CD14-positive monocyte (primary cell): ENCODE measurements around the gene LRRTM4. TPM values are rescaled to one million over a fixed set of nuclear protein-coding genes. Genes with fewer than 3 reads are reported as not detected.
"Not testable (repeated sequence)": the region's sequence is repeated elsewhere in the genome, so short reads cannot be mapped to it uniquely, and the experiment has no call there.

Experiments used
- DNase-seq, 3 donors: peaks; one replicate each; pipeline ENCODE4 v3.0.0-alpha.2; 2011 to 2022
- H2AFZ ChIP-seq: 2 replicates; pipeline ENCODE4 v1.6.0; 2012; ENCODE audit warnings: mild to moderate bottlenecking, low read depth, low read length, inconsistent platforms; ENCODE audit not compliant: insufficient read depth, poor library complexity, severe bottlenecking
- H3K27ac ChIP-seq, 2 donors: 1 replicate in 1 of 2; 2 replicates in 1 of 2; pipeline ENCODE4 v1.5.1; 2012 to 2013; ENCODE audit warnings: low read length in 2 of 2, control low read depth in 1 of 2, inconsistent platforms in 1 of 2, low read depth in 1 of 2, mild to moderate bottlenecking in 1 of 2
- H3K27me3 ChIP-seq, 2 donors: one replicate each; pipeline versions ENCODE4 v1.6.0 to v1.6.1; 2011 to 2013; ENCODE audit warnings: low read length in 2 of 2; ENCODE audit not compliant: control insufficient read depth in 2 of 2, insufficient read depth in 2 of 2
- H3K36me3 ChIP-seq, 2 donors: replicated peaks in 1 of 2; 1 replicate in 1 of 2; 2 replicates in 1 of 2; pipeline versions ENCODE4 v1.5.1 to v1.6.1; 2012 to 2013; ENCODE audit warnings: low read length in 2 of 2, control low read depth in 1 of 2, inconsistent platforms in 1 of 2, mild to moderate bottlenecking in 1 of 2; ENCODE audit not compliant: insufficient read depth in 2 of 2, control insufficient read depth in 1 of 2
- H3K4me1 ChIP-seq, 2 donors: 1 replicate in 1 of 2; 2 replicates in 1 of 2; pipeline versions ENCODE4 v1.5.1 to v1.6.1; 2012 to 2013; ENCODE audit warnings: low read length in 2 of 2, control low read depth in 1 of 2, inconsistent platforms in 1 of 2, mild to moderate bottlenecking in 1 of 2, moderate library complexity in 1 of 2; ENCODE audit not compliant: insufficient read depth in 2 of 2, control insufficient read depth in 1 of 2
- H3K4me2 ChIP-seq: replicated peaks from 2 replicates; pipeline ENCODE3; 2012; ENCODE audit warnings: low read length, moderate library complexity, mild to moderate bottlenecking; ENCODE audit not compliant: poor library complexity, severe bottlenecking; ENCODE audit errors: extremely low read depth
- H3K4me3 ChIP-seq, 3 experiments: fragments of 200-600 bp in 1 of 3; sonication (generic) in 1 of 3; replicated peaks in 1 of 3; 1 replicate in 2 of 3; 2 replicates in 1 of 3; pipeline ENCODE4 v1.5.1; 2011 to 2013; ENCODE audit warnings: low read length in 3 of 3, mild to moderate bottlenecking in 3 of 3, control low read depth in 2 of 3, low read depth in 2 of 3, inconsistent platforms in 1 of 3, moderate library complexity in 1 of 3
- H3K79me2 ChIP-seq: 2 replicates; pipeline ENCODE4 v1.6.0; 2012; ENCODE audit warnings: mild to moderate bottlenecking, control low read depth, inconsistent platforms, low read length, moderate library complexity; ENCODE audit not compliant: insufficient read depth
- H3K9ac ChIP-seq: 2 replicates; pipeline ENCODE4 v1.6.0; 2017; ENCODE audit warnings: low read length, mild to moderate bottlenecking; ENCODE audit not compliant: insufficient read depth, poor library complexity, severe bottlenecking
- H3K9me3 ChIP-seq, 2 donors: replicated peaks in 1 of 2; 1 replicate in 1 of 2; 2 replicates in 1 of 2; pipeline versions ENCODE4 v1.5.1 to v1.6.1; 2012 to 2013; ENCODE audit warnings: low read length in 2 of 2, control low read depth in 1 of 2; ENCODE audit not compliant: control insufficient read depth in 1 of 2, insufficient read depth in 1 of 2
- H4K20me1 ChIP-seq: 2 replicates; pipeline ENCODE4 v1.6.0; 2012; ENCODE audit warnings: mild to moderate bottlenecking, low read length, control low read depth, moderate library complexity; ENCODE audit not compliant: insufficient read depth
- H3K27ac Mint-ChIP-seq, 7 donors: one replicate each; pipeline ENCODE4 v1.8.0; 2020; ENCODE audit warnings: mild to moderate bottlenecking in 7 of 7, mixed read lengths in 7 of 7, moderate library complexity in 6 of 7, inconsistent platforms in 2 of 7
- H3K27me3 Mint-ChIP-seq, 3 donors: one replicate each; pipeline ENCODE4 v1.8.0; 2021 to 2022; ENCODE audit warnings: low read depth in 3 of 3, mild to moderate bottlenecking in 3 of 3, mixed read lengths in 3 of 3, moderate library complexity in 3 of 3, inconsistent platforms in 1 of 3
- H3K36me3 Mint-ChIP-seq, 2 donors: one replicate each; pipeline ENCODE4 v1.8.0; 2020; ENCODE audit warnings: mixed read lengths in 2 of 2, inconsistent platforms in 1 of 2, mild to moderate bottlenecking in 1 of 2
- H3K4me1 Mint-ChIP-seq: one replicate; pipeline ENCODE4 v1.8.0; 2020; ENCODE audit warnings: mild to moderate bottlenecking, mixed read lengths
- H3K4me3 Mint-ChIP-seq, 2 donors: one replicate each; pipeline ENCODE4 v1.8.0; 2020; ENCODE audit warnings: mild to moderate bottlenecking in 2 of 2, mixed read lengths in 2 of 2, moderate library complexity in 1 of 2
- H3K9me3 Mint-ChIP-seq, 7 donors: one replicate each; pipeline ENCODE4 v1.8.0; 2020 to 2022; ENCODE audit warnings: mixed read lengths in 7 of 7, mild to moderate bottlenecking in 6 of 7, moderate library complexity in 6 of 7, inconsistent platforms in 2 of 7
- CTCF ChIP-seq: fragments of 200-600 bp; IDR thresholded peaks from one replicate; pipeline ENCODE4 v1.8.0; 2022; ENCODE audit warnings: antibody characterized with exemption, mild to moderate bottlenecking
- WGBS: methylation state at CpG from one replicate; pipeline ENCODE4 v1.1.5; 2013; ENCODE audit warnings: missing lambda C conversion rate; ENCODE audit not compliant: insufficient coverage; 5-methylcytosine and 5-hydroxymethylcytosine counted together
- intact Hi-C, 2 donors: fragments of 100-400 bp; cut with micrococcal nuclease; formaldehyde crosslinking; loops; one replicate each; pipeline versions ENCODE4 v1.15.0 to v1.15.1; 2023
- polyA plus RNA-seq, 3 donors: library from polyadenylated mRNA; depleted of rRNA in 1 of 3; unstranded in 2 of 3; stranded (reverse) in 1 of 3; fragments of 300-500 nt in 2 of 3; fragments of >200 nt in 1 of 3; fragmentation: Illumina TruSeq in 2 of 3; gene quantifications; 1 replicate in 2 of 3; 2 replicates in 1 of 3; pipeline ENCODE4 v1.2.3, GENCODE V29; 2012 to 2021

LRRTM4 gene
- polyA plus RNA-seq, 3 donors, result not detected

- Histone ChIP-seq H2AFZ (no peak overlapping the region), H3K4me3 (no peak overlapping the region), H3K4me1 (no peaks in the 10 kb centered on the region), H3K9me3 (no peaks in the 10 kb centered on the region), H3K27ac (no peak overlapping the region), H3K4me2 (no peak overlapping the region), H3K9ac (no peak overlapping the region), H4K20me1 (no peaks in the 10 kb centered on the region), H3K27me3 (no peaks in the 10 kb centered on the region), H3K79me2 (no peaks in the 10 kb centered on the region), H3K36me3 (no peaks in the 10 kb centered on the region)
- Mint-ChIP-seq H3K27ac (no peak overlapping the region), H3K36me3 (no peaks in the 10 kb centered on the region), H3K4me3 (no peak overlapping the region), H3K4me1 (no peaks in the 10 kb centered on the region), H3K27me3 (no peaks in the 10 kb centered on the region), H3K9me3 (peaks cover 0 to 3% (median 0%) of the 10 kb centered on the region in 7 donors)
- no peak for DNase-seq
- 83% methylated on average over 2 of the region's 2 CpGs for WGBS
- no peak for TF ChIP-seq CTCF
- intact Hi-C loops, result no loop called here
These were observed 467.2 kb downstream of the LRRTM4 start for GRCh38 chr2:77054938-77055337.

GRCh38 chr2:77046339-77046738 is 475.8 kb downstream of the LRRTM4 start:
- H3K4me2 ChIP-seq, result no peak overlapping the region
- no peak overlapping the region for H3K4me3 ChIP-seq
- Mint-ChIP-seq H3K9me3 (no peaks in the 10 kb centered on the region), H3K4me3 (no peak overlapping the region), H3K4me1 (no peaks in the 10 kb centered on the region), H3K27me3 (no peaks in the 10 kb centered on the region), H3K27ac (no peak overlapping the region), H3K36me3 (no peaks in the 10 kb centered on the region)
- DNase-seq, result no peak
- no peaks in the 10 kb centered on the region for H3K36me3 ChIP-seq
- no peak overlapping the region for H3K27ac ChIP-seq
- H2AFZ ChIP-seq, result no peak overlapping the region
- no peaks in the 10 kb centered on the region for H3K27me3 ChIP-seq
- no peak for TF ChIP-seq CTCF
- WGBS, result no CpG with 5 or more reads among the region's 1 CpG
- H3K4me1 ChIP-seq, result no peaks in the 10 kb centered on the region
- H3K9me3 ChIP-seq, result no peaks in the 10 kb centered on the region
- intact Hi-C loops, result no loop called here
- no peak overlapping the region for H3K9ac ChIP-seq
- H4K20me1 ChIP-seq, result no peaks in the 10 kb centered on the region
- H3K79me2 ChIP-seq, result no peaks in the 10 kb centered on the region

GRCh38 chr2:77045456-77045855 is 476.7 kb downstream of the LRRTM4 start:
- H3K27ac ChIP-seq, DNase-seq, H3K4me3 ChIP-seq, H3K4me2 ChIP-seq, H3K9ac ChIP-seq, H3K27me3 ChIP-seq, H3K9me3 ChIP-seq, H4K20me1 ChIP-seq, H3K4me1 Mint-ChIP-seq, H3K9me3 Mint-ChIP-seq, H3K27me3 Mint-ChIP-seq, H3K4me3 Mint-ChIP-seq, intact Hi-C loops, H3K4me1 ChIP-seq, H3K79me2 ChIP-seq, H3K27ac Mint-ChIP-seq, H3K36me3 ChIP-seq, H2AFZ ChIP-seq, H3K36me3 Mint-ChIP-seq: not testable (repeated sequence)
- WGBS, result no CpG with 5 or more reads among the region's 2 CpGs
